HuH-7.5 (cell line): ENCODE results near the gene LYPD6.

Experiments used
- DNase-seq: peaks from one replicate; pipeline ENCODE4 v3.0.0; 2011; ENCODE audit warnings: low spot score

Gene LYPD6

DNA sequence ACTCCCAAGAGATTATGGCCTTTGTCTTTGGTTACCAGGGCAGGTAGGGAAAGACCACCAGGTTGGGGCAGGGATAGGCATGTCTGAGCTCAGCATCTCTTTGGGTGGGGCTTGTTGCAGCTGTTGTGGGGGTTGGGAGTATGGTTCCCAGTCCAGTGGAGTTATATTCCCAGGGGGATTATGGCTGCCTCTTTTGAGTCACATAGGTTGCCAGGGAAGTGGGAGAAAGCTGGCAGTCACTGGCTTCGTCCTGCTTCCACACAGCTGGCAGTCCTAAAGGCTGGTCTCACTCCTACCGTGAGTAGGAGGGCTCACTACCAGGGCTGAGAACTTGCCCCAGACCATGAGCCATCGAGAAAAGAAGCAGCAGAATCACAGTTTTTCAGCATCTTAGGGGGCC, 79.1 kb downstream of the LYPD6 start:
- DNase-seq = no peak

DNA sequence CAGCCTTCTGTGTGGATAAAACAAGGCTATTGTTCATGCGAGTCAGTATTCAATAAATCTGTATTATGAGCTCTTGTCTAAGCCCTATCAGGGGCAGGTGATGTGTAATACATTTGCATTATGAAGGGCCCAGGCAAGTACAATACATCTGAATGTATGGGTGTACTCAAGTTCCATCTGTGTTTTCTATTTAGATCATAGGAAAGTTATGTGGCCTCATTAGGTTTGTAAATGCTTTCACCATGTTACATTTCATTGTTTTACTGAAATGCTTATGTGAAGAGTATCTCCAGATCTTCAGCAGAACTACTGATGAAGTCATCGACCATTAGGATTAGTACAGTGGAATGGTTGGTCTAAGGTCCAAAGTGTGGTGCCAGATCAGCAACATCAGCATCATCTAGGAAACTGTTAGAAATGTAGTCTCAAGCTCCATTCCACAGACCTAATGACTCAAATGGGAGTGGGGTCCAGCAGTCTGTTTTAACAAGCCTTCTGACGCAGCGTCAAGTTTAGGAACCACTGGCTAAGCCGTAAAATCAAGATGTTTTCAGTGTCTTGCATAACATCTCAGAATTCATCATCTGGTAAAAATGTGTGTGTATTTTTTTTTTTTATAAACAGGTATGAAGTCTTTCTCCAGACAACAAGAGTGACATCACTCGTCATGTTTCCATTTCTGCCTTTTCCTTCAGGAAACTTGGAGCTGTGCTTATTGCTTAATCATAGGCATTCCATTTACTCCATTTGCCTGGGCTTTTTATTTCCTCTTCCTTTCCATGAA, 80.5 kb downstream of the LYPD6 start:
- DNase-seq = no peak

DNA sequence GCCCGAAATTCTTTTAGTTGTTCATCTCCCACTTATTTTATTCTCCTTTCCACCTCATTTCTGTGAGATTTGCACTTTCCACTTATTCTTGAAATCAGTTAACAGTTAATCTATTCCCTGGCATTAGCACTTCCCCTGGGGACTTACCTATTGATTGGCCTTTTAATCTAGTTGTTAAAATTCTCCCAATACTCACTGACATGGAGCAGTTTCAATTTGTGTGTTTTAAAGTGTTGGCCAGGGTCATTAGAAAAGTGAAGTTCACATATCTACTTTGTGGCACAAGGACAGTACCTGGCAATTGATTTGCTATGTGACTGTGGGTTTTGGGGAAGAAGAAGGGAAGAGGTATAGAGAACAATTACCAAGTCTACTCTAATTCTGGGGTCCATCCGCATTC, 83.1 kb downstream of the LYPD6 start:
- DNase-seq = no peak

DNA sequence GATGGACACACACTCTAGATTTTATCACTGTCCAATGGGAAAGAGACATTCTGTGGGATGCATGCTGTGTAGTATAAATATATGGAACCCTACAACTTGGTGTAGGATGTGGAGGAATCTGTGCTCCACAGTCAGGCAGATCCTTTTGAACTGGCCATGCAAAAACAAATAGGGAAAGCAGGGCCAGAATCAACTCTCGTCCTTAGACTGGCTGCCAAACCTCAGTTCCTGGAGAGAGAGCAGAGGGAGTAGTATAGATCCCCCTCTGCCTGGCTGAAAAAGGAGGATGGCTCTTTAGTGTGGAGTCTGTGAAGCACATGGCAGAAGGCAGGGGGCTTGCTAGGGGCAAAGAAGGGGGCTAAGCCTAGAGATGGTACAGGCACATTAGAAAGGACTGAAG, 84.7 kb downstream of the LYPD6 start:
- DNase-seq = no peak

DNA sequence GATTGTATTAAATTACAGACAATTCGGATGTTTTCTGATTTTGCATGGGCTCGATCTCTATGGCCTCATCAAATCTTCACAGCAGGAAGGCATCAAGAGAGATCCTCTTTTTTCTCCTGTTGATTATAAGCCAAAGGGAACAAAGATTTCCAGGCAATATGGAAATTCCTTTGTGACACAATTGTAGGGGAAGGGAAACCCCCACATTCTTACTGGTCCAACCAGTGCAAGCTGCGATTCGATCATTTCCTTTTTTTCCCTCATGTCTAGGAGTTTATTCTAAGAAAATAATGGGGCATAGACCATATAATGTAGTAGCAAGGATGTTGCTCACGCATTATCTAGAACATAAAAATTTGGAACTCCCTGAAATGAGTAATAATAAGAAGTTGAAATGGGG, 87.7 kb downstream of the LYPD6 start:
- no peak for DNase-seq

DNA sequence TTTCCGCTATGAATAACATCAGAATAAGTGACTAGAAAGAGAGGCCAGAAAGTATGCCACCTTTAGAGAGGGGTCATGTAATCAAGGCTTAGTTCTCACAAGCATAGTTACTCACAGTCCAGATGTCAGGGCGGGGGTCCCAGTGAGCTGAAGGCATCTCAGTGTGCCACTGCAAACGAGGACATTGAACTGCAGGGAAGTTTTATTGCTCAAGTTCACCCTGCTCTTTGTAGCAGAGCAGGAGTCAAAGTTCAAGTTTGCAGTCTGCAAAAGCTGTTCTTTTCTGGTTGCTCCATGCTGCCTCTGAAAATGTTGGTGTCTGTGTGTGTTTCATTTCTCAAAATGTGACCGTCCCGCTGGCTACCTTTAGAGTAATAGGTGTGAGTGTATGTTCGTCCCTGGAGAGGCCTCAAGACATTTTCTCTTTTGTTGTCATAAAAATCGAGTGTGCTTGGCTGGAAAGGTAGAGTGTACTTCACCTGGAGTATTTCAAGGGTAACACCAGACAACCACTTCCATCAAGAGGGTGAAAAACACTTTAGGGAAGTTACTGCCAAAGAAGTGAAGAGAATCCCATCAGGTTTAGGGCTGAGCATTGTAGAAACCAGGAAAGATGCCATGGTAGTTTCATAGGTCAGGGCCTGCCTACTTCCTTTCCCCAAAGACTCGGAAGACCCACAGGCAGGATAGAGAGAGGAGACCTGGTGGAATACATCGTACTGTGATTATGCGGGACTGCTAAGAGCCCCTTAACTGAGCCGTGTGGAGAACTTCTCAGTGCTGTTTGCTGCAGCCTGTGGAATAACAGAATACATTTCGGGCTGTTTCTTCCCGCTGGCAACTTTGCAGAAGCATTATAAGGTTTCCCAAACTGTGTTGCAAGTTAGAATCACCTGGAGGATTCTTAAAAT, 89.9 kb downstream of the LYPD6 start:
- peak; percentile 16 for DNase-seq

DNA sequence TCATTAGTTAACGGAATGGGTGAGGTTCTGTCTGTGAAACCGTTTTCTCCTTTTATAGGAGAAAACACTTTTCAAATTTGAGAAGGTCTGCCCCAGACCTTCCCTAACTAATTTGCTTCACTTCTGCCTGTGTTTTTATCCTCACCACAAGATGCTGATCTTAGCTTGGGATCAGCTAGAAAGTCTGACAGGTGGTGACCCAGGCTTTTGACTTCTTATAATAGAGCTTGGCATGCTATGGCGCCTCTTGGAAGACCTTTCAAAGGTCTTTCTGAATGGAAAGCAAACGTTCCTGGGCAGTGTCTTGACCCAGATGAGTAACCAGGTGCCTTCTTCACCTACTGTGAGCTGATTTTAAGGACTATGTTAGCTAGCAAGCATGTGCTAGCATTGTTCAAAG, 91.4 kb downstream of the LYPD6 start:
- DNase-seq = no peak

DNA sequence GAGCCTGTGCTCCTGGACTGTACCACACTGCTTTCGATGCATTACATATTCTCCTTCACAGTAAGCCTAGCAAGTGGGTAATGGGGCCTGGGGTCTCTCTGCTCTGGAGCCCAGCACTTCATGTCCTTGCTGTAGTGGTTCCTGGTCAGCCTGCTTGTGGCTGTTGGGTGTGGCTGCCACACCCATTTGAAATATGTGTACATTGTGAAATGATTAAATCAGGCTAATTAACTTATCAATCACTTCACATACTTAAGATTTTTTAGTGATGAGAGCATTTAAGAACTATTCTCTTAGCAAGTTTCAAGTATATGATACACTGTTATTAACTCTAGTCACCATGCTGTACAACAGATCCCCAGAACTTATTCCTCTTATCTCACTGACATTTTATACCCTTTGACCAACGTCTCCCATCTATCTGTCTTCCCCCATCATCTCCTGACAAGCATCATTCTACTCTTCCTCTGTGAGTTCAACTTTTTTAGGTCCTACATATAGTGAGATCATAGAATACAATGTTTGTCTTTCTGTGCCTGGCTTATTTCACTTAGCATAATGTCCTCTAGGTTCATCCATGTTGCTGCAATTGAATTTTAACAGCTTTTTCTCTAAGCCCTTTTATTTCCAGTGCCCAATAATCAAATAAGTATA, 92.1 kb downstream of the LYPD6 start:
- DNase-seq = no peak

DNA sequence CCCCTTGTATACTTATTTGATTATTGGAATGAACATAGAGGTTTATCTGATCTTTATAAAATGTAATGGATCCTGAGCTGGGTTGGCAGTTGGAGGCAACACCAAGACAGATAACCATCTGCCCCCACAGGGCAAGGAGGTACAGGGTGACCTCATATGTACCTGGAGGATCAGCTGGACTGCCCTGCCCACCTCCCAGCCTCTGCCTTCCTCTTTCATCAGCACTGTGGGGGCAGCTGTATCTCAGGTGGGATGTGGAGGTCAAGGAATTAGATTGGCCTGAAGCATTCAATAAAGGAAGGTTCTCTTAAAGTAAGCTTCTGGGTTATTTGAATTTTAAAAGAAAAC, 92.6 kb downstream of the LYPD6 start:
- DNase-seq = no peak

DNA sequence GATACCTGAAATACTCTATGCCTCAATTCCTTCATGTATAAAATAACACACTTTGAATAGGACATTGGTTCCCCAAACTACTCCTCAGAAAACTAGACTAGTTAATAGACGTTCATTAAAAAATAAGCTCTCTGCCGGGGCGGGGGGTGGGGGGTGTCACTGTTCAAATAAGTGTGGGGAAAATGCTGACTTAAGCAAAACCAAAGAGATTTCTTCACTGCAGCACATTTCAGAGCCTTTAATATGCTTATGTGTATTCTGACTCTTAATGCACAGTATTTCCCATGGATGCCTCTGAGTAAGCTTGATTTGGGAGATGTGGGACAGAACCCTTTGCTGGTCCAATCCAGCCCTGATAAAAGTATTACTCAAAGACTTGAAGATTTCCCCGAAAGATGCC, 93.2 kb downstream of the LYPD6 start:
- DNase-seq = no peak

DNA sequence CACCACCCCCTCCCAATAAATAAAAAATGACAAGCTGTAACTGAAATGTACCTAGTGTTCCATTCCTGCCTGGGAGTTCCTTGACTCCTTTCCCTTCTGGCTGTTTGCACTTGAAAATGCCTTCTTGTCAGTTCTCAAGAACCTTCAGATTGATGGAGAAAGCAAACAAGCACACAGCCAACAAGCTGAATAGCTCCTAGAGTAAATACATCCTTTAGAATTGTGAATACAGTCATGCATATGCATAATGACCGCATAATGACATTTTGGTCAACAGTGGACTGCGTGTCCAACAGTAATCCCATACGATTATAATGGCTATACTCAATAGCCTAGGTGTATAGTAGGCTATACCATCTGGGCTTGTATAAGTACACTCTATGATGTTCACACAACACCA, 97.0 kb downstream of the LYPD6 start:
- no peak for DNase-seq

DNA sequence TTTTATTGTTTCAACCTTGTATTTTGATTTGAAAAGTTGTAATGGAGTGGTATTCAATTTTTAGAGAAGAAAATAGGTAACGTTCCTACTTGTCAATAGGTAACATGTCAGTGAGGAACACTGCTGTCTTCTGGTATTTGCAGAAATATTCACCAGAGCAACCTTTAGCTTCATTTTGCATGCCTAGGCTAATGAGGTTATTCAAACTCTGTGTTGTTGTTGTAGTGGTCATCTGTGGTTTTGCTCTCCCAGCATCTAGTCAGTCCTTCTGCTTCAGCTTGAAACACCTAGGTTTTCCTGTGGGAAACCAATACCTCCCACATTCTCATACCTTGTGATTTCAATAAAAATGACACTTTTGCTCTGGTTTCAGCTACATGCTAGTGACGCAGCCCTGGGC, 98.4 kb downstream of the LYPD6 start:
- no peak for DNase-seq

DNA sequence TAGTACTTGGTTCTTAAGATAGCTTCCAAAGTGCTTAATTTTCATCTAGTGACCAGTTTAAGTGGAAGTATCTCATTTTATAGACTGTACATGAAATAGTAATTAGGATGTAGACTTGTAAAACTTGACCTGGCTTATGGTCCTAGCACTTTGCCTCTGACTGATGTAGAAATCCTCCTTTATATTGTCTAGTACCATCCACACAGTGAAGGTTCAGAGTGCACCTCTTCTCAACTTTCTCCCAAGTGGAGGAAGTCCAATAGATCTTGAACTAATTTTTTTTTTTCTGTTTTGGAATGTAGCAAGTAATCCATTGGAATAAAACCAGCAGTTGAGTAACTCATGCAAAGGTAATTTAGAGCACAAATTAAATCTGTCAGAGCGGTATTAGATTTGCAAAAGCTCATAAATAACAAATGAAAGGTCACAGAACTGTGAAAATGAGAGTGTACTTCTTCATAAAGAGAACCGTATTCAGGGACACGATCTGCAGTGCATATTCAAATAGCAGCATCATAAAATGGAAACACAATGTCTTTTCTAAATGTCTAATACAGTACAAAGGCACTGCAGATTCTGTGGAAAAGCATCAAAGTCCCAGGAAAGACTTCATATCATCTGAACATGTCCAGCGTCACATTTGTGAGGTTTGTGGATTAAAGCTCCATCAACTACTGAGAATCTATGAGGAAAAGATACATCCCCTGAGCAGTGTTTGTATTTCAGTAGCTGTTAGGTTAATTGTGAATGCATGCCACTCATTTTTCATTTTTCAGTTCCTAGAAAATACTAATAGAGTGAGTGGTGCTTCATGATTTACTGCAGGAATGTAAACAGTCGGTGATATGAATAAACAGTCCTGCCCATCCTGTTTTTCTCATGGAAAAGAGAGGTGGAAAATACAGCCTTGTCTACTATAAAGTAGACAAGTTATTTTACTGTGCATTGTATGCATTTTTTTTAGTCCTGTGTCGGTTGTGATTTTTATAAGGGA, 100.7 kb downstream of the LYPD6 start:
- DNase-seq = no peak

DNA sequence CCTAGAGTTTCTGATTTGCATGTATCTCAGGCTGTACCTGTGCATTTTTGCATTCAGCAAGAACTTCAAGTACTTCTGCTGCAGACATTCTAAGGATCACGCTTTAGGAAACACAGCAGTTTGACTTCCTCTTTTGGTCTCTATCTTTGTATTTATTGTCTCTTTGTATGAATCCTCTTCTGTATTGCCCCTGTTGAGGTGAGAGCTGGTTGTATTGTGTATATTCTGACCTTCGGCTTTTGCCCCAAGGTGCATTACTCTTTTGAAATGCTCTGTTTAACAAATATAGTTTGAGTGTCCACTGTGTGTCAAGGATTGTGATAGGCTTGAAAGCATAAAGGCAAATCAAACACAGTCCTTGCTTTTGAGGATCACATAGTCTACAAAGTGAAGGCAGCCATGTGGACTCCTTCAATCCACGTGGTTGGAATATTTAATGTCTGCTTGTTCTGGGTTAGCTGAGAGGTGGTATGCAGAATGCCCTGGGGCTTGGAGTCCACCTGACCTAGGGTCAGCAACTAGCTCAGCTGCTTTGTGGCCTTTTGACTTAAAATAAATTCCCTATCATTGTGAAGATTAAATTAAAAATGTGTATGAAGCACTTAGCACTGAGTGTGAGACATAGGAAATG, 108.1 kb downstream of the LYPD6 start:
- no peak for DNase-seq

DNA sequence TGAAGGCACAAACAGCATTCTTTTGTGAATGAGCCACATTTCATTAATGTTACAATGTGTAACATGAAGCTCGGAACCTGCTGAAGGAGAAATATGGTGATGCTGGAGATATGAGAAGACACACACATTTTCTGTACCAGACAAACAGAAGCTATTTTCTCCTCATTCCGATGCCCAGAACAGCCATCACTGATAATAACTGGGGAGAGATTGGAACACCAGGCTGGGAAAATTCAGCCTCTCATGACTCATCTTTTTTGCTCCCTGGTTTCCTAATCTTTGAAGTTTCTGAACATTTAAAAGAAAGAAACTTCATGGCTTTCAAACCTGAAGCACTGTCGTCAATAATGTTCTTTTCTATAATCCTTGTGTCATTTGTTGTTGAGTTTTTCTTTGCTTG, 110.9 kb downstream of the LYPD6 start:
- DNase-seq = no peak

DNA sequence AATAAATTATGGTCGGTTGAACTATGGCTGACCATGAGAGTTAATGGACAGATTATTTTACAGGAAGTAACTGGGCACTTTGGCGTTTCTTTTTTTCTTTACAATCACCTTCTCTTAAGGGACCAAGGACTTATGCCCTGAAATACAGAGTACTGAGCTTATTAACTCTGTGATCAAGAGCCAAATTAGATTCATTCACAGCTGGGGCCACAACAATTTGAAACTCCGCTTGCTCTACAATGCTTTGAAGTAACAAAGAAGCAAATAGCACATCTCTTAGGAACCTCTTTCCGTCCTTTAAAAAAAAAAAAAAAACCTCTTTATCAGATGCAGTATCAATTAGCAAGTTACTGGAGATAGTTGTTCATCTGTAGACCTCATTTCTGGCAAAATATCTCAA, 112.0 kb downstream of the LYPD6 start:
- DNase-seq = no peak

DNA sequence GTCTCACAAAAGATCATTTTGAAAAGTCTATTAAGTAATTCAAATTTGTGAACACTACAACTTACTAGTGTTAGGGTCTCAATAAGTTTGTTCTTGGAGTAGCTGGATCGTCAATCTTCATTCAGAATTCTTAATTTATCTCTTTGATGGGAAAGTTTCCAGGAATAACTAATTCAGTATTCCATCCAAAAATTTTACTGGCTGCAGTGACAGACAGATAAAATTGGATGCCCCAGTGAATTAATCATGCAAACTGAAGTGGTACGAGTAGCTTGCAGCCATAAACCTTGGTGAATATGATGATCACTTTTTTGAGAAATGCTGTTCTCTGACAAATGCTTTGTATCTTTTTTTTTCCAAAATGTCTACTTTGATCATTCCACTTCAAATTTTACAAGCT, 112.8 kb downstream of the LYPD6 start:
- DNase-seq = no peak

DNA sequence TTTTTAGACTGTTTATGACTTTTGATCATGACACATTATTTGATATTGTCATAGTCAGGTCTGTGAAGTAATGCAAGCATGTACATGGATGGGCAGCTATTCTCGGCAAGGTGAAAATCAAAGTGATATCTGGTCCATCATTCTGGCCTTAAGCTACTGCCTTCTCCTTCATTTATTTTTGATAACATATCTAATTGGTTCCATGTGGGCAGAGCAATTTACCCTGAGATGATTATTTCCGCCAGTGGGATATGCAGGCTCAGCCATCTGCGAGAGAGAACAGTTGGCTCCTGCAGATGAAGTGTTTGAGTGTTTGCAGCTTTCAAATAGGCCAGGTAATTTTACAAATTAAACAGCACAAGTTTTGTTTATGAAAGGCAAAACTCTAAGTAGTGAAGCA, 116.4 kb downstream of the LYPD6 start:
- DNase-seq = no peak

DNA sequence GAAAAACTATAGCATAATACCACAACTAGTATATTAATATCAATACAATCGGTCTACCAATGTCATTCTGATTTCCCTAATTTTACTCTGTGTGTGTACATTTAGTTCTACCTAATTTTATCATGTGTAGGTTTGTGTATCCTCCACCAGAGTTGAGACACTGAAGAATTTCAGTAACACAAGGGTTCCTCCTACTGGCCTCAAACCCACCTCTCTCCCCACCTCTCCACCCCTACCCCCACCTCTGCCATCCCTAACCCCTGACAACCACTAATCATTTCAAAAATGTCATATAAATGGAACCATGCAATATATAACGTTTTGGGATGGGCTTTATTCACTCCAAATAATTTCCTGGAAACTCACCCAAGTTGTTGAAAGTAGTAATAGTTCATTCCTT, 117.9 kb downstream of the LYPD6 start:
- no peak for DNase-seq

DNA sequence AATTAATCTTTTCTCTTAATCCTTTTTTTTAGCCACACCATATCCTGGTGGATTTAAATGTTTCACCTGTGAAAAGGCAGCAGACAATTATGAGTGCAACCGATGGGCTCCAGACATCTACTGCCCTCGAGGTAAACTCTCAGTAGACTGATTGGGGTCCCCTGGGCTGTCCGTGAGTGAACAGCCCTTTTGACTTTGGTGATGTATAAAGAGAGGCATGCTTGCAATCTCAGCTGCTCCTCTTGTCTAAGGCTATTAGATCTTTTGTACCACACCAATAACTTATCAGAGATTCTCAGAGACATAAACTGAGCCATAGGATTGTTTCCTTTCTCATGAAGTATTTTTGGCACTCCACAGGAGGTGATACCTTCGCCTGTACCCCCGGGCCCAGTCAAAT, 118.6 kb downstream of the LYPD6 start:
- no peak for DNase-seq

DNA sequence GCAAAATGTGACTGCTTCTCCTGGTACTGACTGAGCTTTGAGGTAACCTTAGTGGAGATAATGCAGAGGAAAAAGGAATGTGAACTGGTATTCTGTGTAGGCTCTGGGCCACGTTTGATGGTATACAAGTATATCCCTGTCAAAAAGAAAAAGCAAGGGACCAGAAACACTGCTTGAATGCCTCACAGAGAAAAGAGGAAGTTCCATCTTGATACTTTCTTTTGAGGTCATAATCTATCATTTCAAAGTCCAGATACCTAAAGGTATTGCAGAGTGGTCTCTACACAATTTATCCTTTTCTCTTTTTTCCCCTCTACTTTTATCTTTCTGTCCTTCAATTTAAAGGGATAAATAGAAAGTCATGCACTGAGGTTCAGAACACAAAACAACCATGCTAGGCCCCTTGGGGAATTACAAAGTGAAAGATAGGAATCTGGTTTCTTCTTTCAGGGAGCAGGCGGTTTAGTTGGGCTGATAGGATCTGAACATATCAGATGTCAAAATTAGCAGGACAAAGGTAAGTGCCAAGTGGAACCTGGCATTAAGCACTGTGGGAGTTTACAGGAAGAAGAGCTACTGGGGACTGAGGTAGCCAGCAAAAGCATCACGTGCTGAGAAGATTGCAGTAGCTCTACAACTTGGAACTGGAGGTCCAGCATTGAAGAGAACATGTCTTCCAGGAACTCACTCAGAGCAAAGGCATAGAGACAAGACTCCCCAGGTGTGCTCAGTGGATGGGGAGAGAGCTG, 121.2 kb downstream of the LYPD6 start:
- DNase-seq = no peak
